GM06990 (cell line): Measurements from ENCODE around the gene PNKP.

Experiments
- DNase-seq: peaks from one replicate; pipeline ENCODE4 v3.0.0-alpha.2; 2011; ENCODE audit not compliant: insufficient read length; ENCODE audit errors: extremely low read depth
- H3K27me3 ChIP-seq: replicated peaks from 2 replicates; pipeline ENCODE4 v1.6.0; 2011; ENCODE audit warnings: low read length; ENCODE audit not compliant: control insufficient read depth, insufficient read depth
- H3K36me3 ChIP-seq: 2 replicates; pipeline ENCODE4 v1.5.1; 2011; ENCODE audit warnings: low read length; ENCODE audit not compliant: control insufficient read depth, insufficient read depth
- H3K4me3 ChIP-seq: replicated peaks from 2 replicates; pipeline ENCODE4 v1.5.1; 2011; ENCODE audit warnings: low read depth, mild to moderate bottlenecking, control low read depth, low read length
- CTCF ChIP-seq: IDR thresholded peaks from 2 replicates; pipeline ENCODE4 v1.5.1; 2011; ENCODE audit warnings: low read length, control low read depth, mild to moderate bottlenecking, inconsistent platforms; ENCODE audit not compliant: insufficient read depth, poor library complexity, severe bottlenecking

The PNKP gene

GRCh38 chr19:49887665-49888509 lies 20.5 kb upstream of the PNKP start:
- no peak for TF ChIP-seq CTCF
- Histone ChIP-seq H3K4me3 (no peak overlapping the region; the same call in 1 of the 2 replicates), H3K36me3 (peaks cover 39% of the 10 kb centered on the region), H3K27me3 (no peaks in the 10 kb centered on the region)
- no peak for DNase-seq

GRCh38 chr19:49887037-49887664 lies 19.8 kb upstream of the PNKP start:
- H3K36me3 ChIP-seq: peaks cover 39% of the 10 kb centered on the region
- TF ChIP-seq CTCF: no peak
- H3K27me3 ChIP-seq: no peaks in the 10 kb centered on the region
- H3K4me3 ChIP-seq: no peak overlapping the region; the same call in 1 of the 2 replicates
- DNase-seq: no peak

DNA sequence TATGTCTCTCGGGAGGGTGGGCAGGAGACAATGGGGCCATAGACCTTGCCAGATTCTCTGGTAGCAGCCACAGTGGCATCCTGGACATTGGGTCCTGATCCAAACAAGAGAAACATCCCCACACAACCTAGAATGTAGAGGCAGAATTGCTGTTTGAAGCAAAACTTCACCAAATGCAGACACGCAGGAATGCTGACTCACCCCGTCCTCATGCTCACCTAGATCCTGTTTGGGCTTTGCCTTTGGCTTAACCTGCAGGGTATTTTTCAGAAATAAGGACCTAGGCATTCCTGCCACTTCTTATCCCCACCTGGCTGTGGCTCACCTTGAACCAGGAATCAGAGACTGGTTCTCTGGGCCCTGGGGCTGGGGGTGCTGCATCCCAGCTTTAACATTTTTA lies 17.4 kb upstream of the PNKP start:
- no peak for TF ChIP-seq CTCF

GRCh38 chr19:49884109-49884508 lies 16.7 kb upstream of the PNKP start:
- Histone ChIP-seq H3K4me3 (no peak overlapping the region), H3K27me3 (no peaks in the 10 kb centered on the region), H3K36me3 (peaks cover 38% of the 10 kb centered on the region)
- TF ChIP-seq CTCF: no peak
- DNase-seq: no peak

More for the DNA sequence above, 17.4 kb upstream of the PNKP start:
- no peak for DNase-seq
- Histone ChIP-seq H3K27me3 (no peaks in the 10 kb centered on the region), H3K4me3 (no peak overlapping the region), H3K36me3 (peaks cover 42% of the 10 kb centered on the region)

- Histone ChIP-seq H3K36me3 (peaks cover 37% of the 10 kb centered on the region), H3K27me3 (no peaks in the 10 kb centered on the region), H3K4me3 (no peak overlapping the region)
- DNase-seq: no peak
- no peak for TF ChIP-seq CTCF
These were observed 15.7 kb upstream of the PNKP start for GRCh38 chr19:49883094-49883493.
